Memory B cell (primary cell): Measurements from ENCODE around the gene CFAP74.
A peak's percentile ranks its signal among the peaks of the same experiment; 100 is the strongest.

Experiments
- ATAC-seq: fragments of 150-1000 bp; cut with Tn5 transposase; 2 replicates; pipeline ENCODE4 v1.10.0; 2021; ENCODE audit warnings: low read depth, mild to moderate bottlenecking, moderate library complexity
- DNase-seq, 2 donors: peaks; one replicate each; pipeline ENCODE4 v3.0.0; 2022; ENCODE audit warnings: low spot score in 2 of 2
- H3K27ac Mint-ChIP-seq: one replicate; pipeline ENCODE4 v1.8.0; 2022; ENCODE audit warnings: mild to moderate bottlenecking, moderate library complexity, mixed read lengths
- H3K27me3 Mint-ChIP-seq: one replicate; pipeline ENCODE4 v1.8.0; 2022; ENCODE audit warnings: mixed read lengths
- H3K36me3 Mint-ChIP-seq: one replicate; pipeline ENCODE4 v1.8.0; 2022; ENCODE audit warnings: mild to moderate bottlenecking, mixed read lengths
- H3K4me1 Mint-ChIP-seq: one replicate; pipeline ENCODE4 v1.8.0; 2022; ENCODE audit warnings: mixed read lengths
- H3K4me3 Mint-ChIP-seq: one replicate; pipeline ENCODE4 v1.8.0; 2022; ENCODE audit warnings: mild to moderate bottlenecking, moderate library complexity, mixed read lengths
- H3K9me3 Mint-ChIP-seq: one replicate; pipeline ENCODE4 v1.8.0; 2022; ENCODE audit warnings: mixed read lengths

CFAP74 gene

DNA sequence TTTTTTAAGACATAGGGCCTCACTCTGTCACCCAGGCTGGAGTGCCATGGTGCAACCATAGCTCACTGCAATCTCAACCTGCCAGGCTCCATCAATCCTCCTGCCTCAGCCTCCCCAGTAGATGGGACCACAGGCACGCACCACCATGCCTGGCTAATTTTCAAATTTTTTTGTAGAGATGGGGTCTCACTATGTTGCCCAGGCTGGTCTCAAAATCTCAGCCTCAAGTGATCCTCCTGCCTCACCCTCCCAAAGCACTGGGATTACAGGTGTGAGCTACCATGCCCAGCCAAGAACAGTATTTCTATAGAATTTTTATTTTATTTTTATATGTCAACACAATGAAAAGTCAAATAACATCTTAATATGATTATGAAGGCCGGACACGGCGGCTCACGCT, 123.6 kb downstream of the CFAP74 start:
- H3K4me3 Mint-ChIP-seq: no peak overlapping the region
- ATAC-seq (no peak), DNase-seq (no peak)
- H3K36me3 Mint-ChIP-seq: peaks cover 15% of the 10 kb centered on the region
- peaks cover 50% of the 10 kb centered on the region for H3K4me1 Mint-ChIP-seq
- no peaks in the 10 kb centered on the region for H3K9me3 Mint-ChIP-seq
- peak overlapping the region; percentile 17 for H3K27ac Mint-ChIP-seq
- H3K27me3 Mint-ChIP-seq: no peaks in the 10 kb centered on the region

GRCh38 chr1:1877865-1878436, 125.6 kb downstream of the CFAP74 start:
- no peak for DNase-seq
- no peaks in the 10 kb centered on the region for H3K27me3 Mint-ChIP-seq
- H3K36me3 Mint-ChIP-seq: peaks cover 18% of the 10 kb centered on the region
- H3K4me3 Mint-ChIP-seq: no peak overlapping the region
- H3K27ac Mint-ChIP-seq: peak overlapping the region; percentile 69
- peaks cover 51% of the 10 kb centered on the region for H3K4me1 Mint-ChIP-seq
- H3K9me3 Mint-ChIP-seq: no peaks in the 10 kb centered on the region
- no peak for ATAC-seq

GRCh38 chr1:1876335-1876930, 127.2 kb downstream of the CFAP74 start:
- ATAC-seq: no peak
- Mint-ChIP-seq H3K9me3 (no peaks in the 10 kb centered on the region), H3K27ac (peak overlapping the region; percentile 36), H3K4me3 (peak overlapping the region; percentile 62), H3K27me3 (no peaks in the 10 kb centered on the region), H3K4me1 (peaks cover 58% of the 10 kb centered on the region), H3K36me3 (peaks cover 27% of the 10 kb centered on the region)
- DNase-seq: no peak

DNA sequence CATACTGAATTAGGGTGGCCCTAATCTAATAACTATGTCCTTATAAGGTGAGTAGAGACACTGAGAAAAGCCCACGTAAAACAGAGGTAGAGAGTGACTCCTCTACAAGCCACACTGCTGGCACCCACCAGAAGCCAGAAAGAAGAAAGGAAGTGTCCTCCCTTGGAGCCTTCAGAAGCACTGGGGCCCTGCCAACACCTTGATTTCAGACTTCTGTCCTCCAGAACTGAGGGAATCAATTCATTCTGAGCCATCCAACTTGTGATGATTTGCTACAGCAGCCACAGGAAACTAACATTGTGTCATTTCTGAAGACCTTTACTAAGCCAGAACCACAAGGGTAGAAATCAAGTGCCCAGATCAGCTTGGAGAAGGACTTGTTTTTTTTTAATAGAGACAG, 127.7 kb downstream of the CFAP74 start:
- H3K36me3 Mint-ChIP-seq: peaks cover 28% of the 10 kb centered on the region
- no peak for DNase-seq

GRCh38 chr1:1874901-1875300, 128.7 kb downstream of the CFAP74 start:
- no peak for DNase-seq
- Mint-ChIP-seq H3K36me3 (peaks cover 30% of the 10 kb centered on the region), H3K27ac (no peak overlapping the region), H3K4me3 (no peak overlapping the region), H3K9me3 (no peaks in the 10 kb centered on the region), H3K4me1 (peaks cover 60% of the 10 kb centered on the region), H3K27me3 (no peaks in the 10 kb centered on the region)
- no peak for ATAC-seq

More for the DNA sequence above, 127.7 kb downstream of the CFAP74 start:
- Mint-ChIP-seq H3K27me3 (no peaks in the 10 kb centered on the region), H3K4me3 (peak overlapping the region; percentile 62), H3K27ac (peak overlapping the region; percentile 36), H3K9me3 (no peaks in the 10 kb centered on the region), H3K4me1 (peaks cover 56% of the 10 kb centered on the region)
- ATAC-seq: no peak

- Mint-ChIP-seq H3K9me3 (no peaks in the 10 kb centered on the region), H3K36me3 (peaks cover 23% of the 10 kb centered on the region), H3K27me3 (no peaks in the 10 kb centered on the region), H3K4me3 (no peak overlapping the region), H3K27ac (peak overlapping the region; percentile 54), H3K4me1 (peaks cover 60% of the 10 kb centered on the region)
- ATAC-seq (no peak), DNase-seq (no peak)
Observed at GRCh38 chr1:1873186-1873585, 130.4 kb downstream of the CFAP74 start.

DNA sequence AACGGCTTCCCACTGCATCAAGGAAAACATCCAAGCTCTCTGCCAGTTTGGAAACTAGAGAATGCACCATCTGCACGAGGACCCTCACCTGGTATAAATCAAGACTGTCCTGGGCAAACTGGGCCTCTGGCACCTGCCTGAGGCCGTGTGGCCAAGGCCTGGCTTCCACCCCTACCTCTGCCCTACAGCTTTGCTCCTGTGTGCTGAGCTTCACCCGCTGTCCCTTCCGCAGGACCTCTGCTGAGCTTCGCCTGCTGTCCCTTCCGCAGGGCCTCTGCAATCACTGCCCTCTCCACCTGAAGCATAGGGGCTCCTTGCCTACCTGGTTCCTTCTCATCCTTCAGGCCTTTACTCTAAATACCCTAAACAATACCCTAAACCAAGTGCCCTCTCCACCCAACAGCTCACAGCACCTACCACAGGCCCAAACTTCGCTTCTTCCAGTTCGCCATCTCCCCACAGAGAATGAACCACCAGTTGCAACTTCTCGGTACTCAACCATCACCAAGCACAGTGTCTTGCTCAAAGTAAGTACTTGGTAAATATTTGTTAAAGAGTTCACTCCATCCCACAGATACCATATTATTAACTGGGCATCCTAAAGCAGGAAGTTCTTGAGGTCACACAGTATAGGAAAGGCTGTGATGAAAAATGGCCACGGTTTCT, 131.1 kb downstream of the CFAP74 start:
- Mint-ChIP-seq H3K36me3 (peaks cover 20% of the 10 kb centered on the region), H3K4me3 (no peak overlapping the region), H3K9me3 (no peaks in the 10 kb centered on the region), H3K27ac (peak overlapping the region; percentile 54), H3K4me1 (peaks cover 58% of the 10 kb centered on the region), H3K27me3 (no peaks in the 10 kb centered on the region)
- ATAC-seq: no peak
- no peak for DNase-seq
